Stimulated activated CD4-positive, alpha-beta T cell treated with anti-CD3 and anti-CD28 coated beads, TNF-alpha, amount 100 ng/mL, for 48 hours (primary cell): ENCODE measurements around the gene MAIP1.

Source experiments
- DNase-seq, 3 donors: peaks; one replicate each; pipeline ENCODE4 v3.0.0-alpha.2; 2020; ENCODE audit warnings: low read depth in 3 of 3

Gene MAIP1

GRCh38 chr2:199989822-199990221, 34.4 kb downstream of the MAIP1 start:
- no peak for DNase-seq

- DNase-seq, result no peak
Observed at GRCh38 chr2:199991691-199992090, 36.3 kb downstream of the MAIP1 start.

GRCh38 chr2:199992296-199992695, 36.9 kb downstream of the MAIP1 start:
- DNase-seq, result no peak

- no peak for DNase-seq
Observed at GRCh38 chr2:199994371-199994770, 39.0 kb downstream of the MAIP1 start.

GRCh38 chr2:199994896-199995295, 39.5 kb downstream of the MAIP1 start:
- DNase-seq, result no peak

GRCh38 chr2:199997296-199997695, 41.9 kb downstream of the MAIP1 start:
- no peak for DNase-seq

GRCh38 chr2:199999166-199999565, 43.8 kb downstream of the MAIP1 start:
- no peak for DNase-seq

- DNase-seq, result no peak
Observed at GRCh38 chr2:200000444-200001163, 45.2 kb downstream of the MAIP1 start.

GRCh38 chr2:200003444-200003843, 48.1 kb downstream of the MAIP1 start:
- DNase-seq, result no peak

- no peak for DNase-seq
Observed at GRCh38 chr2:200005675-200006074, 50.3 kb downstream of the MAIP1 start.

GRCh38 chr2:200007306-200007705, 51.9 kb downstream of the MAIP1 start:
- no peak for DNase-seq

GRCh38 chr2:200012401-200012800, 57.0 kb downstream of the MAIP1 start:
- no peak for DNase-seq
